Measurements from ENCODE around the gene PLOD2. TPM values are rescaled to one million over a fixed set of nuclear protein-coding genes. Genes with fewer than 3 reads are reported as not detected.

The PLOD2 gene
- total and polyA plus RNA-seq, 2 of the 8 experiments (the other 6 are each of a cell fraction or from before 2014, with no cell fraction given) = 4.0 to 28.7 TPM

DNA sequence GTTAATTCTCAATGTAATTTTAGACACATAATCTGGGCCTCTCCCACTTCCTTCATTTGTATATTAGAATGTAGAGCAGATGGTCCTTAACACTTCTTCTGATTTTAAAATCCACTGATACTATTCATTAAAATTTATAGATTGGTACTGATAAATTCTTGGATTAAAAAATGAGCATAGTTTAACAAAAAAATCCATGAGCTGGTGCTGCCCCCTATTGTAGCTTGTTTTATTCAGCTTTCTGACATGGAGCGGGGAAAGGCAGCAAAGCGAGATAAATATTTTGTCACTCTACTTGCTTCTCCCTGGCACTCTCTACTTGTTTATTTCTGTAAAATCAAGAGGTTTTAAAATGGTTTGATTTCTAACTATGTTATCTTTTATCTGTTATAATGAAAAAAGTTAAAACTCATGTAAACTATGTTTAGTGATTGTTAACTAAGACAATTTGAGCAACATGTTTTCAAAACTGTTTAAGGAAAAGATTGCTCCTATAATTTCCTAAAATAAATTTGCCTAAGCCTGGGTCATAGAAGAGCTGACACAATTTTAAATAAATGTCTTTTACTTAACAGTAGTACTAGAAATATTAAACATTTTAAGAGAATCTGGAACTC is 26.5 kb upstream of the PLOD2 start (continued):
- no peak for TF ChIP-seq CBX8 (IDR thresholded peaks at IDR 0.05; ENCODE audit: borderline replicate concordance, low read depth, low read length)

Data from H1 (cell line).